ENCODE measurements around the gene SPSB1. TPM values are rescaled to one million over a fixed set of nuclear protein-coding genes. Genes with fewer than 3 reads are reported as not detected.

Gene SPSB1
- total and polyA plus RNA-seq, 2 donors from 2014 or later, result 12.7 to 25.9 TPM

DNA sequence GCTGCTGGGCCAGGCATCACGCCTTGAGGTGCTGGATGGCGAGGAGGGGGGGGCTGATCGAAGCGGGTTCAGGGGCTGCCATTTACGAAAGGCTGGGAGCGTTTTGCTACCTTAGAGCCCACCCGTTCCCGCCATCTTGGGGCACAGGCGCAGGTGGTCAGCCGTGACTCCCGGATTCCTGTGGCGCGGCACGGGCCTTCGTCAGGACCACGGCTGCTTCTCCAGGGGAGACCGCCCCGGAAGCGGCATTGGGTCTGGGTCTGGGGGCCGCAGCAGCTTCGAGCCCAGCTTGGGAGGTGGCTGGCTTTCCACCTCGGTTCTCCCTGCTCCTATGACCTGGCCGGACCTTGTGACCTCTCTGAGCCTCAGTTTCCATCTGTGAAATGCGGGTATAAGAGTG, 23.8 kb downstream of the SPSB1 start:
- peaks cover 0 to 3% (median 0%) of the 10 kb centered on the region in 3 donors for H3K36me3 ChIP-seq (ENCODE audit: control insufficient read depth in 2 of 3, insufficient read depth in 3 of 3, low read length in 3 of 3)
- no peak overlapping the region for H3K9ac ChIP-seq (ENCODE audit: low read length in 3 of 3)
- TF ChIP-seq, protein P1, sequence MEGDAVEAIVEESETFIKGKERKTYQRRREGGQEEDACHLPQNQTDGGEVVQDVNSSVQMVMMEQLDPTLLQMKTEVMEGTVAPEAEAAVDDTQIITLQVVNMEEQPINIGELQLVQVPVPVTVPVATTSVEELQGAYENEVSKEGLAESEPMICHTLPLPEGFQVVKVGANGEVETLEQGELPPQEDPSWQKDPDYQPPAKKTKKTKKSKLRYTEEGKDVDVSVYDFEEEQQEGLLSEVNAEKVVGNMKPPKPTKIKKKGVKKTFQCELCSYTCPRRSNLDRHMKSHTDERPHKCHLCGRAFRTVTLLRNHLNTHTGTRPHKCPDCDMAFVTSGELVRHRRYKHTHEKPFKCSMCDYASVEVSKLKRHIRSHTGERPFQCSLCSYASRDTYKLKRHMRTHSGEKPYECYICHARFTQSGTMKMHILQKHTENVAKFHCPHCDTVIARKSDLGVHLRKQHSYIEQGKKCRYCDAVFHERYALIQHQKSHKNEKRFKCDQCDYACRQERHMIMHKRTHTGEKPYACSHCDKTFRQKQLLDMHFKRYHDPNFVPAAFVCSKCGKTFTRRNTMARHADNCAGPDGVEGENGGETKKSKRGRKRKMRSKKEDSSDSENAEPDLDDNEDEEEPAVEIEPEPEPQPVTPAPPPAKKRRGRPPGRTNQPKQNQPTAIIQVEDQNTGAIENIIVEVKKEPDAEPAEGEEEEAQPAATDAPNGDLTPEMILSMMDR (IDR thresholded peaks at IDR 0.05; ENCODE audit: borderline replicate concordance, extremely low read depth, insufficient read depth), result no peak
- H3K27ac ChIP-seq (ENCODE audit: low read depth in 2 of 2, low read length in 2 of 2), result no peak overlapping the region
- H3K9me3 ChIP-seq (ENCODE audit: control insufficient read depth in 2 of 3, insufficient read depth in 1 of 3, low read length in 3 of 3), result no peaks in the 10 kb centered on the region
- no peak for DNase-seq
- no peaks in the 10 kb centered on the region for H3K27me3 ChIP-seq (ENCODE audit: control insufficient read depth, insufficient read depth, low read length)
- H3K4me1 ChIP-seq (ENCODE audit: control insufficient read depth in 2 of 3, insufficient read depth in 2 of 3, low read depth in 1 of 3, low read length in 3 of 3), result peaks cover 0 to 21% (median 3%) of the 10 kb centered on the region in 3 donors
- no peak overlapping the region for H3K4me3 ChIP-seq (ENCODE audit: low read length in 3 of 3)
- FAIRE-seq, result no peak
- intact Hi-C loops (cut with DNase I), result no loop called here

DNA sequence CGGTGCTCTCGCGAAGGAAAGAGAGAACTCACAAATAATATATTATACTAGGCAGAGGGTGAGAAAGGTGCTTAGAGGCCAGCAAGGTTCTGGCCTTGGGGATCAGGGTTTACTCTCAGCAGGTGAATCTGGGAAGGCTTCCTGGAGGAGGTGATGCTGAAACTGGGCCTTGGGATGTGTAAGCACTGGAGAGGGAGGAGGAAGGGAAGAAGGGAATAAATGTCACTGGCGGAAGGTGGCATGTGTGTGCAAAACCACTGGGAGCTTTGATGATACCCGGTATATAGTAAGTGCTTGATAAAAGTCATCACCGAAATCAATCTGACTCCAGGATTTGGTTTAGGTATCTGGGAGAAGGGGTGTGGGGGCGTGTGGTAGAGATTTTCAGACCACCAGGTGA, 24.4 kb downstream of the SPSB1 start:
- TF ChIP-seq, protein P1 (IDR thresholded peaks at IDR 0.05; ENCODE audit: borderline replicate concordance, extremely low read depth, insufficient read depth), result no peak
- H3K4me3 ChIP-seq (ENCODE audit: low read length in 3 of 3), result no peak overlapping the region
- peaks cover 0 to 21% (median 4%) of the 10 kb centered on the region in 3 donors for H3K4me1 ChIP-seq (ENCODE audit: control insufficient read depth in 2 of 3, insufficient read depth in 2 of 3, low read depth in 1 of 3, low read length in 3 of 3)
- no peak overlapping the region for H3K9ac ChIP-seq (ENCODE audit: low read length in 3 of 3)
- DNase-seq, result no peak
- H3K27ac ChIP-seq (ENCODE audit: low read depth in 2 of 2, low read length in 2 of 2), result no peak overlapping the region
- H3K27me3 ChIP-seq (ENCODE audit: control insufficient read depth, insufficient read depth, low read length), result no peaks in the 10 kb centered on the region
- intact Hi-C loops (cut with DNase I), result no loop called here
- H3K9me3 ChIP-seq (ENCODE audit: control insufficient read depth in 2 of 3, insufficient read depth in 1 of 3, low read length in 3 of 3), result no peaks in the 10 kb centered on the region
- FAIRE-seq, result no peak
- peaks cover 0 to 3% (median 0%) of the 10 kb centered on the region in 3 donors for H3K36me3 ChIP-seq (ENCODE audit: control insufficient read depth in 2 of 3, insufficient read depth in 3 of 3, low read length in 3 of 3)

DNA sequence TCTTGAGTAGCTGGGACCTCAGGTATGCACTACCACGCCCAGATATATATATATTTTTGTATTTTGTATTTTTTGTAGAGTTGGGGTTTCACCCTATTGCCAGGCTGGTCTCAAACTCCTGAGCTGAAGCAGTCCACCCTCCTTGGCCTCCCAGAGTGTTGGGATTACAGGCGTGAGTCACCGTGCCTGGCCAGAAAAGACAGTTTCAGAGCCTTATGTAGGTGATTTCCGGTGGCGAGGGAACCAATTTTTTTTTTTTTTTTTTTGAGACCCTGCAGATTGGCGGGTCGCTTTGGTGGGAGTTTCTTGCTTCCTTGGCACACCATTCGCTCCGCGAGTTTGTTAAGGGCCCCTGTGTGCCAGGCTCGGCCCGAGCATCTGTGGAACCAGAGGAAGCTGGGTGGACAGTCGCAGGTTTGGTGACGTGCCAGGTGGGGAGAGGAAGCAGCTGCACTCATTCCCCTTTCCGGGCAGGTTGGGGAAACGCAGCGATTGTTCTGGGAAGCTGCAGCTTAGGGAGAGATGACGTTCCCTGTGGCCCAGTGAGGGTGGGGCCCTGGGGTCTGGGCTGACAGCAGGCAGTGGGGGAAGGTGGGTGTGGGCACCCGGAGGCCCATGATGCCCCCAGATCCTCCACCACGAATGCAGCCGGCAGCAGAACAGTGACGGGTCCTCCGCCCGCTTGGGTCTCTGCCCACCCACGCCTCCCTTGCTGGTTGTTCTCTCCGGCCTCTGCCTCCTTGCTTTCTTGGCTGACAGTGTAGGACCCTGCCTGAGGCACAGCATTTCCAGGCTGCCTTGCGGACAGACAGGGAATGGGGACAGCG, 25.1 kb downstream of the SPSB1 start:
- Histone ChIP-seq H3K4me1 (ENCODE audit: control insufficient read depth in 2 of 3, insufficient read depth in 2 of 3, low read depth in 1 of 3, low read length in 3 of 3) (peaks cover 0 to 24% (median 4%) of the 10 kb centered on the region in 3 donors), H3K27ac (ENCODE audit: low read depth in 2 of 2, low read length in 2 of 2) (no peak overlapping the region), H3K27me3 (ENCODE audit: control insufficient read depth, insufficient read depth, low read length) (no peaks in the 10 kb centered on the region), H3K9me3 (ENCODE audit: control insufficient read depth in 2 of 3, insufficient read depth in 1 of 3, low read length in 3 of 3) (no peaks in the 10 kb centered on the region), H3K36me3 (ENCODE audit: control insufficient read depth in 2 of 3, insufficient read depth in 3 of 3, low read length in 3 of 3) (peaks cover 0 to 3% (median 0%) of the 10 kb centered on the region in 3 donors), H3K4me3 (ENCODE audit: low read length in 3 of 3) (no peak overlapping the region), H3K9ac (ENCODE audit: low read length in 3 of 3) (no peak overlapping the region)
- FAIRE-seq (no peak), DNase-seq (no peak)
- intact Hi-C loops (cut with DNase I), result no loop called here
- TF ChIP-seq, protein P1 (IDR thresholded peaks at IDR 0.05; ENCODE audit: borderline replicate concordance, extremely low read depth, insufficient read depth), result no peak

Measured in kidney (tissue), 14 donors.